ENCODE measurements around the gene PNKD.

Gene PNKD

GRCh38 chr2:218256612-218257350 lies 13.5 kb upstream of the PNKD start:
- DNase-seq (ENCODE audit: low read depth) = no peak

GRCh38 chr2:218257390-218257981 lies 12.8 kb upstream of the PNKD start:
- DNase-seq (ENCODE audit: low read depth) = no peak

DNA sequence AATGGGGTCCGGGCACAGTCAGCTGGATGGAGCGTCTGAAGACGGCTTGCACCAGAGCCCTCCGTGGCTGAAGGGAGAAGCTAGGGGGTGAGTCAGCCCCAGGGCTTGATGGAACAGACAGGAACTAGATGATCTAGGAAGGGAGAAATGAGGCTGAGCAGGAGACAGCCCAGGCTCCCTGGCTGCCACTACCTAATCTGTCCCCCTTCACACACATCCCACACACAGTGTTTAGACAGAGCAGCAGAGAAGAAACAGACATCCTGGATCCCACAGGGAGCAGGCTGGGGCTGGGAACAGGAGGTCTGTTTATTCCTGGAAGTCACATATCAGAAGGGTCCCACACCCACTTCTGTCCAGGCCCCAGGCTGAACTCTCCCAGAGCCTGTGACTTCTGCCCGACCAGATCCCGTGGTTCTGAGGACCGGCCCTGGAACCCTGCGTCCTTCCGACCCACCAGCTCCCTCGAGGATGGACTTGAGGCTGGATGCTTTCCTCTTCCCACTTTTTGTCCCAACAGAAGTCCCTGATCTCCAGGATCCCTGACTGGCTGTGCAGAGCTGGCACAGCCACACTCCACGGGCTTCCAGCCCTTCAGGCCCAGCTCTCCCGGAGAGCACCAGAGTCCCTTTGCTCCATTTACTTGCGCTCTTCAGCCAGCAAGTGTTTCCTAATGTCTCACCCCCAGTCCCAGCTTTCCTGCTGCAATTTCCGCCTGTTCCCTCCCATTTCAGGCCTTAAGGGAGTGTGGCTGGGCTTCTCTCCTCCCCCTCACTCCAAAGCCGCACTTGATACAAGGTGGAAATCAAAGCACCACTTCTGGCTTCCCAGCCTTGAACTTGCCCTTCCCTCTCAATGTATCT lies 11.0 kb upstream of the PNKD start:
- peak; percentile 24 for DNase-seq (ENCODE audit: low read depth)

GRCh38 chr2:218260166-218260565 lies 10.2 kb upstream of the PNKD start:
- no peak for DNase-seq (ENCODE audit: low read depth)

- DNase-seq (ENCODE audit: low read depth) = no peak
Observed at GRCh38 chr2:218260742-218261422, 9.4 kb upstream of the PNKD start, which contains the start of gene GPBAR1. TSS of gene GPBAR1 (plus strand) at chr2:218261015. CDS start at chr2:218262725, 1,710 bp downstream.

GRCh38 chr2:218261423-218262236 lies 8.7 kb upstream of the PNKD start:
- DNase-seq (ENCODE audit: low read depth) = no peak

GRCh38 chr2:218262237-218262600 lies 8.1 kb upstream of the PNKD start:
- no peak for DNase-seq (ENCODE audit: low read depth)

DNA sequence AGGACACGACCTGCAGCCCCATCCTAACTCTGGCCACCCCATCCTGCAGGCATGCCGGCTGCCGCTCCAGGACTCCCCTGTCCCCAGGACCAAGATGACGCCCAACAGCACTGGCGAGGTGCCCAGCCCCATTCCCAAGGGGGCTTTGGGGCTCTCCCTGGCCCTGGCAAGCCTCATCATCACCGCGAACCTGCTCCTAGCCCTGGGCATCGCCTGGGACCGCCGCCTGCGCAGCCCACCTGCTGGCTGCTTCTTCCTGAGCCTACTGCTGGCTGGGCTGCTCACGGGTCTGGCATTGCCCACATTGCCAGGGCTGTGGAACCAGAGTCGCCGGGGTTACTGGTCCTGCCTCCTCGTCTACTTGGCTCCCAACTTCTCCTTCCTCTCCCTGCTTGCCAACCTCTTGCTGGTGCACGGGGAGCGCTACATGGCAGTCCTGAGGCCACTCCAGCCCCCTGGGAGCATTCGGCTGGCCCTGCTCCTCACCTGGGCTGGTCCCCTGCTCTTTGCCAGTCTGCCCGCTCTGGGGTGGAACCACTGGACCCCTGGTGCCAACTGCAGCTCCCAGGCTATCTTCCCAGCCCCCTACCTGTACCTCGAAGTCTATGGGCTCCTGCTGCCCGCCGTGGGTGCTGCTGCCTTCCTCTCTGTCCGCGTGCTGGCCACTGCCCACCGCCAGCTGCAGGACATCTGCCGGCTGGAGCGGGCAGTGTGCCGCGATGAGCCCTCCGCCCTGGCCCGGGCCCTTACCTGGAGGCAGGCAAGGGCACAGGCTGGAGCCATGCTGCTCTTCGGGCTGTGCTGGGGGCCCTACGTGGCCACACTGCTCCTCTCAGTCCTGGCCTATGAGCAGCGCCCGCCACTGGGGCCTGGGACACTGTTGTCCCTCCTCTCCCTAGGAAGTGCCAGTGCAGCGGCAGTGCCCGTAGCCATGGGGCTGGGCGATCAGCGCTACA lies 7.4 kb upstream of the PNKD start:
- DNase-seq (ENCODE audit: low read depth) = no peak

DNA sequence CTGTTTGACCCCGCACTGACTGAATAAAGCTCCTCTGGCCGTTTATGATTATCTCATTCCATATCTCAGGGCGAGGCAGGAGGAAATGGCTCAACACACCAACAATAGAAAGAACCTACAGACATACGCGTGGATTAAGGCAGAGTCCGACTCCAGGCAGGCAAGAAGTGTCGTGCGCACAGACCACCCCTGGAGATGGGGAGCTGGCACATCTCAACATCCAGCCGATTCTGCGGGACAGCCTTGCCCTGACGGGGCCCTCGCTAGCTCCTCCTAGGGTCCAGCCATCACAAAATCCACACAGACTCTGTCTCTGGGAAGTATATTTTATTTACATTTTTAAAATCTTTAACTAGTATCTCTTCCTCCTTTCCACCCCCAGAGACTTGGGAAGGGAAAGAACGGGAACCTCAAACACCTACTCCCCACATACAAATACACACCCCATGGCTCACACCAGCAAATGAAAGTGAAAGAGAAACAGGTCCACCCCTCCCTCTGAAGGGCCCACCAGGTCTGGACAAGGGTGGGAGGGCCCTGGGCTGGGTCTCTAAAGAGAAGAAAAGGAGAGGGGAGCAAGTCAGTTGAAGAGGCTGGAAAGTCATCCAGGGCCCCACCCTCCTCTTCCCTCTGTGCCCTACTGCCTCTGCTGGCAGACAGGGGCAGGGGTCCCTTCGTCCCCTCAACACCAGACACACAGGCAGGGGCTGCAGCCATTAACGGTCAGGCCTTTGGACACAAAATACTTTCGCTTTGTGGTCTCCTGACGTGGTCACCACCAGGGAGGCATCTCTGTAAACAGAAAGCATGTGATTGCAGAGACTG lies 6.3 kb upstream of the PNKD start:
- DNase-seq (ENCODE audit: low read depth) = no peak

DNA sequence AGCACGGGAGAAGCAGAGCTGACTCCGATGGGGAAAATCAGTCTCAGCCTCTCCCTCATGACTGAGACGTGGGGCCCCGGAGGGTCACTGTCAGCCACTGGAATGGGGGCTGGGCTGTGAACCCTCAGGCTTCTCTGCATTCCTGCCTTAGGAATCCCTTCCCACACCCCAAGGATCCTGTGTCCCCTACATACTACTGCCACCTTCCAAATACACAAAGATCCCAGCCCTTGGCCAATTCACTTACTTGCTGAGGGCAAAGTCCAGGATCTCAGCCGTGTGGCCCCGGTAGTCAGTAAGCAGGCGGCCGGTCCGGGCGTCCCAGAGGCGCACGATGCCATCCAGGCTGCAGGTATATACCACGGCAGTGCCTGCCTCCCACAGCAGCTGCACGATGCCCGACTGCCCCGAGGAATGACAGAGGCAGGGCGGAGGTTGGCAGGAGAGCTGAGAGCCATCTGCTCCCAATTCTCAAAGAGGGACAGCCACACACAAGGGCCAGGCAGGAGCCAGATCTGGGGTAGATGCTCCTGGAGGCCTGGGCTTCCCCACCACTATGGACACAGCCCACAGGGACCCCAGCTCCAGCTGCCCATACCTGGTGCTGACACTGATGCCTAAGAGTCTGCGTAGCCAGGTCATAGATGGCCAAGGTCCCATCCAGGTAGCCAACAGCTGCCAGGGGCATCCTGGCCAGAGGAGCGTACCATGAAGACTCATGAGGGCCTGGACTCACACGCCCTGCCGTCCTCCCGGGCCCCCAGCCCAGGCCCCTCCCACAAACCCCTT lies 5.4 kb upstream of the PNKD start:
- no peak for DNase-seq (ENCODE audit: low read depth)

- DNase-seq (ENCODE audit: low read depth) = no peak
Observed at GRCh38 chr2:218265626-218266025, 4.7 kb upstream of the PNKD start.

DNA sequence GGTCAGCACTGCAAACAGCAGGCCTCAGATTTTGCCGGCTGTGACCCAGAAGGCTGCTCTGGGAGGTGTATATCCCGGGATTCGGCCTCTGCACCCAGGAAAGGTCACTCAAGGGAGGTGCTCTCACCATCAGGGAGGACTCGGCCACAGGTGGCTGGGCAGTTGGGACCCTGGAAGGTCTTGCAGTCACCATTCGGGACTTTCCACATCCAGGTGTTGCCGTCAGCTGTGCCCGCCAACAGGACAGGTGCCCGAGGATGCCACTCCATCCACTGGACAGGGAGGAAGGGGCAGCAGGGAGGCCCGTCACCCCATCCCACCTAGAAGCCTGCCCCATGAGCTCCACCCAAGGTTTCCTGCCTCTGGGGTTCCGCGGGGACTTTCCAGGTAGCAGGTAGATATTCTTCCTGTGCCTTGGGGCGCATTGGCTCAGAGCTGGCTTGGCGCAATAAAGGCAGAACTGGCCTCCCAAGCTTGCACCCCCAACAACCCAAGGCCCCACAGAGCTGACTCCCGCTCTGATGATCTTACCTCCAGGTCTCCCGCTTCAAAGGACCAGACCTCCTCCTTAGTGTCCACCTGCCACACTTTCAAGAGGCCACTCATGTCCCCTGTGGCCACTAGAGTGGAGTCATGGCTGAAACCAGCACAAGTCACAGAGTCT lies 3.9 kb upstream of the PNKD start:
- no peak for DNase-seq (ENCODE audit: low read depth)

- DNase-seq (ENCODE audit: low read depth) = no peak
Observed at GRCh38 chr2:218267259-218267658, 3.1 kb upstream of the PNKD start.

GRCh38 chr2:218270721-218271486 lies 585 bp downstream of the PNKD start:
- DNase-seq (ENCODE audit: low read depth) = no peak

DNA sequence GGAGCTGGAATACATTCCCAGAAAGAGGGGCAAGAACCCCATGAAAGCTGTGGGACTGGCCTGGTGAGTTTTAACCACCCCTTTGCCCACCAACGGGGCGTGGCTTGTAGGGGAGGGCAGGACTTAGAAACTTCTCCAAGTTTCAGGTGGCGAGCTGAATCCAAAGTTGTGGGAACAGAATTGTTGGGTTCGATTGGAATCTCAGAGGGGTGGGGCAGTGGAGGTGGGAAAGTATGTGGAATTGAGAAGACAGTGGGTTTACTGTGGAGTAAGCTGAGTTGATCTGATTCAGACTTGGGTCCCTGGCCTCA lies 1.1 kb downstream of the PNKD start:
- DNase-seq (ENCODE audit: low read depth) = no peak

DNA sequence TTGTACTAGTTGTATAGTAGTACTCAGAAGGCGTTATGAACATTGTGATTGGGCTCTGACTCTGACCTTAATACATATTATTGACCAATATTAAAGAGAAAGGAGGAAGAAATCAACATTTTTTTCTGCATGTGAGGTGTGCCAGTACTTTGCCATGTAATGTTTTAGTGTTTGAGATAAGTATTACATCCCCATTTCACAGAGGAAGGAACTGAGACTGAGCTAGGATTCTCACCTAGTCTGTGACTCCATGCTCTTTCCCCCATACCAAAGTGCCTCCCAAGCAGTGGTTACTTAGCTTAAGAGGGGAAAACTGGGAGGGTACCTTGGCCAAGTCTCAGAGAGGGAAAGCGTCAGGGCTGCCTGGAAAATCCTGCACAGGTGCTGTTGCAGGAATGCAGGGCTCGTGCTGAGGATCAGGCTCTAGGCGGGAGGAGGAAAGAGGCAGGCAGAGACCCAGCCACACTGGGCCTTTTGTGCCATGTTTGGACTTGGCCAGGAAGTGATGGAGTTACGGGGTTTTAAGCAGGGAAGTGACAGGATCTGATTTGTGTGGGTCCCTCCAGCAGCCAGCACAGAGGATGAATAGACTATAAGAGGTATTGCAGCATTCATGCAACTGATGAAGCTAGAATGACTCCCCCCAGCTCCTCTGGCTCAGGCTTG lies 1.7 kb downstream of the PNKD start:
- DNase-seq (ENCODE audit: low read depth) = no peak

Measured in GM04504 (cell line).